Measurements from ENCODE around the gene CDKN2AIPNL.
A peak's percentile ranks its signal among the peaks of the same experiment; 100 is the strongest.

The CDKN2AIPNL gene

GRCh38 chr5:134439210-134439654, 27.6 kb upstream of the CDKN2AIPNL start:
- Histone ChIP-seq H3K9ac (ENCODE audit: low read length) (no peak overlapping the region), H3K4me1 (ENCODE audit: low read length) (peaks cover 21% of the 10 kb centered on the region), H3K9me3 (replicated peaks; ENCODE audit: insufficient read depth, low read length) (no peaks in the 10 kb centered on the region), H3K4me3 (ENCODE audit: low read length) (no peak overlapping the region), H3K27me3 (replicated peaks; ENCODE audit: insufficient read depth, low read length) (no peaks in the 10 kb centered on the region), H3K9me2 (replicated peaks; ENCODE audit: insufficient read depth, low read length) (no peaks in the 10 kb centered on the region), H2AFZ (ENCODE audit: low read length) (no peak overlapping the region), H3K36me3 (replicated peaks; ENCODE audit: insufficient read depth, low read length) (no peaks in the 10 kb centered on the region), H3F3A (ENCODE audit: insufficient read depth, low read length) (peaks cover 10% of the 10 kb centered on the region), H3K79me2 (ENCODE audit: low read length) (no peaks in the 10 kb centered on the region), H3K4me2 (ENCODE audit: low read depth, low read length) (no peak overlapping the region), H3K27ac (ENCODE audit: low read length) (no peak overlapping the region), H4K20me1 (ENCODE audit: insufficient read depth, low read length) (no peaks in the 10 kb centered on the region)
- DNase-seq, result no peak
- TF ChIP-seq CTCF (IDR thresholded peaks at IDR 0.05; ENCODE audit: low read length), result no peak

DNA sequence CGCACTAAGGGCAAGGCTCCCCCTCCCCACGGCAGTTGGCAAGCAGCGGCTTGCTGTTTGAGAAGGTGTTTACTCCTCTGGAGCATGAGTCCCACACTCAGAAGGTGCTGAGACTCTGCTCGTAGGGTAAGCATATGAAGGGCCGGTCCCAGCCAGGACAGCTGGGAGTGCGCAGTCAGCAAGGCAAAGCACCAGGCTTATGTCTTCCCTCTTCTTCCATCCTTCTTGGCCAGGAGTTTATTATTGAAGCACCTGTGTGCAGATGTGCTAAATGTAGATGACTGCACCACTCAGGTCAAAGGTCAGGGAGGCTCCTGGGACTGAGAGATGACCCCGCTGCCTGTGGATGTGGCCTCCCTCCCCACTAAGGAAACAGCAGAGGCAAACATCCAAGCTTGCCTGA, 27.0 kb upstream of the CDKN2AIPNL start:
- Histone ChIP-seq H3K9me3 (replicated peaks; ENCODE audit: insufficient read depth, low read length) (no peaks in the 10 kb centered on the region), H3K9ac (ENCODE audit: low read length) (no peak overlapping the region)

DNA sequence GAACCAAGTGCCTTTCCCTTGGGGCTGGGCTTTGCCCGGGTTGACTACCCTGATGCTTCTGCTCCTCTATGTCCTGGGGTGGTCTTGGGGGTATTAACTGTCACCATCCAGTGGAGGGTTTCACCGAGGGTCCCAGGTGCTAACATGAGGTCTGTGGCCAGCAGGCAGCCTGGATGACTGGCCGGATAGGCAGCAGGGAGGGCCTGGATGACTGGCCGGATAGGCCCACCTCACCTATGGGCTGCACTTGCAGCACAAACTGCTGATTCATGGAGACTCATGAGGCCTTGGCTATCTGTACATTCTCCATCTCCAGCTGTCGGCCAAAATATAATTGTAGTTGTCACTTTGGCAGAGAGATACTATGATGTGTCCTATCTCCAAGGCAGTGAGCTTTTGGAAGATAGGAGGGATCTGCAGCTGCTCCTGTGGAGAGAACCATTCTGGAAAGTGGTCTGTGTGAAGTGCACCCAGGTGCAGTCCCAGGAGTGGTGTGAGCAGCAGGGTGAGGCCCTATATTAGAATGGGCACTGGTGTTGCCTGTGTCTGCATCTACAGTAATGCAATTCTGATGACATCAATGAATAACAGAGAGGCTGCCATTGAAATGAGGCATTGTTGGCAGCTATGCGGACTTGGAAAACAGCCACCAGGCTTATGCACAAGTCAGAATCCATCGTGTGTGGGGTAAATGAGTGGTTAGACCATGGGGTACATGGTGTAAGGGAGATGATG, 26.3 kb upstream of the CDKN2AIPNL start:
- Histone ChIP-seq H3K27ac (ENCODE audit: low read length) (peak overlapping the region; percentile 96), H3K4me3 (ENCODE audit: low read length) (no peak overlapping the region), H3K27me3 (replicated peaks; ENCODE audit: insufficient read depth, low read length) (no peaks in the 10 kb centered on the region), H3K4me1 (ENCODE audit: low read length) (peaks cover 21% of the 10 kb centered on the region), H3K4me2 (ENCODE audit: low read depth, low read length) (no peak overlapping the region), H3F3A (ENCODE audit: insufficient read depth, low read length) (peaks cover 10% of the 10 kb centered on the region), H3K9ac (ENCODE audit: low read length) (peak overlapping the region; percentile 91), H3K9me2 (replicated peaks; ENCODE audit: insufficient read depth, low read length) (no peaks in the 10 kb centered on the region), H3K9me3 (replicated peaks; ENCODE audit: insufficient read depth, low read length) (no peaks in the 10 kb centered on the region), H4K20me1 (ENCODE audit: insufficient read depth, low read length) (no peaks in the 10 kb centered on the region), H3K36me3 (replicated peaks; ENCODE audit: insufficient read depth, low read length) (no peaks in the 10 kb centered on the region), H3K79me2 (ENCODE audit: low read length) (no peaks in the 10 kb centered on the region), H2AFZ (ENCODE audit: low read length) (no peak overlapping the region)
- TF ChIP-seq EZH2 (optimal IDR thresholded peaks at IDR 0.05; ENCODE audit: low read depth, low read length) (no peak), EZH2phosphoT487 (IDR thresholded peaks at IDR 0.05; ENCODE audit: low read length) (no peak), CTCF (IDR thresholded peaks at IDR 0.05; ENCODE audit: low read length) (no peak)
- DNase-seq, result no peak

More for the DNA sequence above, 27.0 kb upstream of the CDKN2AIPNL start:
- H3K4me2 ChIP-seq (ENCODE audit: low read depth, low read length), result no peak overlapping the region
- no peaks in the 10 kb centered on the region for H3K36me3 ChIP-seq (replicated peaks; ENCODE audit: insufficient read depth, low read length)
- H3K27me3 ChIP-seq (replicated peaks; ENCODE audit: insufficient read depth, low read length), result no peaks in the 10 kb centered on the region
- H3K9me2 ChIP-seq (replicated peaks; ENCODE audit: insufficient read depth, low read length), result no peaks in the 10 kb centered on the region
- TF ChIP-seq EZH2phosphoT487 (IDR thresholded peaks at IDR 0.05; ENCODE audit: low read length) (no peak), EZH2 (optimal IDR thresholded peaks at IDR 0.05; ENCODE audit: low read depth, low read length) (no peak), CTCF (IDR thresholded peaks at IDR 0.05; ENCODE audit: low read length) (no peak)
- peaks cover 21% of the 10 kb centered on the region for H3K4me1 ChIP-seq (ENCODE audit: low read length)
- no peak overlapping the region for H3K27ac ChIP-seq (ENCODE audit: low read length)
- H3F3A ChIP-seq (ENCODE audit: insufficient read depth, low read length), result peaks cover 10% of the 10 kb centered on the region
- DNase-seq, result no peak
- H3K4me3 ChIP-seq (ENCODE audit: low read length), result no peak overlapping the region
- H4K20me1 ChIP-seq (ENCODE audit: insufficient read depth, low read length), result no peaks in the 10 kb centered on the region
- H2AFZ ChIP-seq (ENCODE audit: low read length), result no peak overlapping the region
- no peaks in the 10 kb centered on the region for H3K79me2 ChIP-seq (ENCODE audit: low read length)
